IMR-90 (cell line): ENCODE measurements around the gene FAM210B. TPM values are rescaled to one million over a fixed set of nuclear protein-coding genes. Genes with fewer than 3 reads are reported as not detected.

Source experiments
- ATAC-seq: fragments of 200-7000 bp; cut with Tn5 transposase; 2 replicates; pipeline ENCODE4 v1.9.1; 2020; ENCODE audit warnings: low read depth, mild to moderate bottlenecking, moderate library complexity
- BruUV-seq: library from RNA; stranded (reverse); fragments of 400-500 nt; replicated peaks from 2 replicates; lab custom pipeline; 2021; lab: Mats Ljungman, UMichigan
- CTCF ChIA-PET: fragments of 300-600 bp; formaldehyde crosslinking; extraction: SDS; loops from one replicate; lab custom pipeline; 2021; ENCODE audit warnings: antibody characterized with exemption; lab: Yijun Ruan, JAX
- POLR2A ChIA-PET: fragments of 300-600 bp; sonication (Branson Sonifier 250); formaldehyde crosslinking; loops from one replicate; lab custom pipeline; 2022; ENCODE audit warnings: antibody characterized with exemption; ENCODE audit not compliant: unreplicated experiment; lab: Charles Lee
- DNase-seq: peaks from one replicate; pipeline ENCODE4 v3.0.0; 2013
- H2AFZ ChIP-seq: replicated peaks from 2 replicates; pipeline ENCODE3; 2013; ENCODE audit warnings: low read length, mild to moderate bottlenecking; ENCODE audit not compliant: poor library complexity
- H2AK5ac ChIP-seq: 2 replicates; pipeline ENCODE4 v1.6.1; 2013; ENCODE audit warnings: low read depth, low read length, inconsistent platforms
- H2AK9ac ChIP-seq: replicated peaks from 2 replicates; pipeline ENCODE3; 2013; ENCODE audit warnings: mild to moderate bottlenecking, low read depth, low read length, moderate library complexity; ENCODE audit not compliant: poor library complexity
- H2BK120ac ChIP-seq: 2 replicates; pipeline ENCODE4 v1.6.1; 2013; ENCODE audit warnings: low read depth, low read length, inconsistent platforms
- H2BK15ac ChIP-seq: 3 replicates; pipeline ENCODE4 v1.6.1; 2013; ENCODE audit warnings: low read depth, low read length, inconsistent platforms
- H2BK20ac ChIP-seq: 2 replicates; pipeline ENCODE4 v1.6.1; 2013; ENCODE audit warnings: low read depth, mild to moderate bottlenecking, inconsistent platforms, low read length, moderate library complexity
- H2BK5ac ChIP-seq: 2 replicates; pipeline ENCODE4 v1.6.1; 2013; ENCODE audit warnings: mild to moderate bottlenecking, low read depth, low read length, inconsistent platforms; ENCODE audit not compliant: poor library complexity, severe bottlenecking
- H3K14ac ChIP-seq: replicated peaks from 2 replicates; pipeline ENCODE4 v1.6.1; 2013; ENCODE audit warnings: low read depth, low read length, inconsistent platforms
- H3K18ac ChIP-seq: 2 replicates; pipeline ENCODE4 v1.6.1; 2013; ENCODE audit warnings: low read depth, low read length, control low read depth
- H3K23ac ChIP-seq: 2 replicates; pipeline ENCODE4 v1.6.1; 2013; ENCODE audit warnings: low read depth, low read length, inconsistent platforms
- H3K27ac ChIP-seq: 2 replicates; pipeline ENCODE4 v1.5.1; 2013; ENCODE audit warnings: mild to moderate bottlenecking, control low read depth, low read length; ENCODE audit not compliant: insufficient read depth
- H3K27me3 ChIP-seq: 2 replicates; pipeline ENCODE4 v1.6.1; 2013; ENCODE audit warnings: low read length; ENCODE audit not compliant: control insufficient read depth, insufficient read depth
- H3K36me3 ChIP-seq: 2 replicates; pipeline ENCODE4 v1.6.1; 2013; ENCODE audit warnings: low read length, mixed read lengths; ENCODE audit not compliant: control insufficient read depth, insufficient read depth
- H3K4ac ChIP-seq: 2 replicates; pipeline ENCODE4 v1.6.1; 2013; ENCODE audit warnings: low read depth, low read length, inconsistent platforms
- H3K4me1 ChIP-seq: 2 replicates; pipeline ENCODE4 v1.6.1; 2013; ENCODE audit warnings: low read length, mixed read lengths; ENCODE audit not compliant: control insufficient read depth, insufficient read depth
- H3K4me2 ChIP-seq: 2 replicates; pipeline ENCODE4 v1.6.1; 2013; ENCODE audit warnings: low read depth, mild to moderate bottlenecking, control low read depth, low read length, moderate library complexity
- H3K4me3 ChIP-seq: 2 replicates; pipeline ENCODE4 v1.5.1; 2013; ENCODE audit warnings: low read depth, mild to moderate bottlenecking, control low read depth, low read length, moderate library complexity; ENCODE audit not compliant: insufficient read depth
- H3K56ac ChIP-seq: 2 replicates; pipeline ENCODE4 v1.6.1; 2013; ENCODE audit warnings: low read length, inconsistent platforms; ENCODE audit not compliant: insufficient read depth; ENCODE audit errors: extremely low read depth
- H3K79me1 ChIP-seq, 2 experiments: 2 replicates each; pipeline ENCODE4 v1.6.1; 2013; ENCODE audit warnings: low read length in 2 of 2, inconsistent platforms in 1 of 2, low read depth in 1 of 2
- H3K9ac ChIP-seq: 2 replicates; pipeline ENCODE4 v1.6.1; 2013; ENCODE audit warnings: low read depth, low read length, control low read depth
- H3K9me1 ChIP-seq: 2 replicates; pipeline ENCODE4 v1.6.1; 2013; ENCODE audit warnings: low read length, inconsistent platforms; ENCODE audit not compliant: insufficient read depth
- H3K9me3 ChIP-seq: 2 replicates; pipeline ENCODE4 v1.6.1; 2013; ENCODE audit warnings: low read length; ENCODE audit not compliant: control insufficient read depth, insufficient read depth
- H4K20me1 ChIP-seq: 2 replicates; pipeline ENCODE4 v1.6.1; 2013; ENCODE audit warnings: low read length, inconsistent platforms; ENCODE audit not compliant: insufficient read depth
- H4K5ac ChIP-seq: 2 replicates; pipeline ENCODE4 v1.6.1; 2013; ENCODE audit warnings: mild to moderate bottlenecking, low read depth, low read length, control low read depth
- H4K8ac ChIP-seq, 2 experiments: 2 replicates each; pipeline ENCODE4 v1.6.1; 2013; ENCODE audit warnings: low read depth in 2 of 2, low read length in 2 of 2, control low read depth in 1 of 2, inconsistent platforms in 1 of 2
- H4K91ac ChIP-seq: 2 replicates; pipeline ENCODE4 v1.6.1; 2013; ENCODE audit warnings: low read depth, low read length, inconsistent platforms; ENCODE audit not compliant: insufficient read depth
- BHLHE40 ChIP-seq: fragments of 150-350 bp; IDR thresholded peaks from 2 replicates; pipeline ENCODE4 v1.6.1; 2016; ENCODE audit warnings: mild to moderate bottlenecking, low read depth, low read length
- CEBPB ChIP-seq: IDR thresholded peaks from 2 replicates; pipeline ENCODE4 v1.6.1; 2012; ENCODE audit warnings: low read depth, low read length, improper control_type of control experiment
- MAFK ChIP-seq: IDR thresholded peaks from 2 replicates; pipeline ENCODE4 v1.6.1; 2012; ENCODE audit warnings: low read depth, low read length, improper control_type of control experiment
- MXI1 ChIP-seq: IDR thresholded peaks from 2 replicates; pipeline ENCODE4 v1.6.1; 2012; ENCODE audit warnings: low read depth, mild to moderate bottlenecking, low read length, moderate library complexity, borderline replicate concordance
- RAD21 ChIP-seq: IDR thresholded peaks from 2 replicates; pipeline ENCODE4 v1.6.1; 2012; ENCODE audit warnings: low read length, improper control_type of control experiment
- RFX5 ChIP-seq: IDR thresholded peaks from 2 replicates; pipeline ENCODE4 v1.8.0; 2012; ENCODE audit warnings: low read depth, mild to moderate bottlenecking, low read length, moderate library complexity
- WGBS, 2 experiments: methylation state at CpG; one replicate each; pipeline versions ENCODE4 v1.1.5 to v1.1.7; 2013; ENCODE audit warnings: missing lambda C conversion rate in 2 of 2; ENCODE audit not compliant: insufficient read length in 1 of 2; ENCODE audit errors: extremely low coverage in 2 of 2; 5-methylcytosine and 5-hydroxymethylcytosine counted together
- dilution Hi-C: fragments of 300-500 bp; cut with HindIII; formaldehyde crosslinking; loops from one replicate; pipeline ENCODE4 v1.14.3; 2018; ENCODE audit warnings: low sequenced_read_pairs; ENCODE audit not compliant: unreplicated experiment
- in situ Hi-C: fragments of 300-500 bp; cut with MboI; formaldehyde crosslinking; loops from 3 replicates; pipeline ENCODE4 v1.14.3; 2019; ENCODE audit warnings: low sequenced_read_pairs, inconsistent platforms, mixed read lengths
- intact Hi-C: fragments of 100-400 bp; cut with micrococcal nuclease; formaldehyde crosslinking; loops from 2 replicates; pipeline ENCODE4 v1.10.0; 2022
- polyA plus RNA-seq, 3 experiments: library from polyadenylated mRNA; depleted of rRNA; stranded (reverse); fragments of >200 nt; gene quantifications; 2 replicates each; pipeline ENCODE4 v1.2.3, GENCODE V29; 2012; ENCODE audit warnings: low replicate concordance in 1 of 3
- total RNA-seq: library from RNA; depleted of rRNA; stranded (reverse); fragments of >200 nt; gene quantifications from 2 replicates; pipeline ENCODE4 v1.2.3, GENCODE V29; 2012
- TF ChIP-seq, protein P1 (sequence below): fragments of 150-350 bp; IDR thresholded peaks from 2 replicates; pipeline ENCODE4 v1.6.1; 2017; ENCODE audit warnings: mild to moderate bottlenecking, antibody characterized with exemption, low read length, low read depth

FAM210B gene
- total and polyA plus RNA-seq, 2 of the 4 experiments (the other 2 are of a cell fraction) = 29.5 to 45.0 TPM

- H3K4ac ChIP-seq = no peak overlapping the region
- H3K14ac ChIP-seq = no peak overlapping the region
- DNase-seq (peak; percentile 73), ATAC-seq (peak; percentile 62)
- no TSS peak for BruUV-seq
- peaks cover 8% of the 10 kb centered on the region for H3K27me3 ChIP-seq
- no peak overlapping the region for H2BK120ac ChIP-seq
- H4K5ac ChIP-seq = no peak overlapping the region
- H3K4me1 ChIP-seq = peaks cover 2% of the 10 kb centered on the region; the same call in 1 of the 2 replicates
- no peak overlapping the region for H3K18ac ChIP-seq
- H4K20me1 ChIP-seq = no peaks in the 10 kb centered on the region
- TF ChIP-seq MAFK = no peak
- TF ChIP-seq RAD21 = no peak
- TF ChIP-seq, protein P1, sequence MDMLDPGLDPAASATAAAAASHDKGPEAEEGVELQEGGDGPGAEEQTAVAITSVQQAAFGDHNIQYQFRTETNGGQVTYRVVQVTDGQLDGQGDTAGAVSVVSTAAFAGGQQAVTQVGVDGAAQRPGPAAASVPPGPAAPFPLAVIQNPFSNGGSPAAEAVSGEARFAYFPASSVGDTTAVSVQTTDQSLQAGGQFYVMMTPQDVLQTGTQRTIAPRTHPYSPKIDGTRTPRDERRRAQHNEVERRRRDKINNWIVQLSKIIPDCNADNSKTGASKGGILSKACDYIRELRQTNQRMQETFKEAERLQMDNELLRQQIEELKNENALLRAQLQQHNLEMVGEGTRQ = no peak
- no peak for TF ChIP-seq RFX5
- TF ChIP-seq CEBPB = no peak
- no peak for TF ChIP-seq MXI1
- no peak for TF ChIP-seq BHLHE40
- no peak overlapping the region for H2BK5ac ChIP-seq
- H3K9me3 ChIP-seq = no peaks in the 10 kb centered on the region
- H3K9ac ChIP-seq = no peak overlapping the region
- no peaks in the 10 kb centered on the region for H3K36me3 ChIP-seq
- no peak overlapping the region for H4K91ac ChIP-seq
- H3K27ac ChIP-seq = no peak overlapping the region
- ChIA-PET CTCF (no interaction called here), POLR2A (no interaction called here)
- intact Hi-C loops = no loop called here
- in situ Hi-C loops = loop anchor here (25.0 kb wide), 1 partner anchor 436 kb away; no protein-coding TSS in a partner anchor
- H3K4me2 ChIP-seq = no peak overlapping the region
- no peak overlapping the region for H3K23ac ChIP-seq
- no peak overlapping the region for H2BK15ac ChIP-seq
- no peak overlapping the region for H4K8ac ChIP-seq
- no peaks in the 10 kb centered on the region for H3K9me1 ChIP-seq
- WGBS, 2 experiments = no CpG with 5 or more reads among the region's 2 CpGs
- H2BK20ac ChIP-seq = no peak overlapping the region
- H3K56ac ChIP-seq = no peak overlapping the region
- no peak overlapping the region for H3K4me3 ChIP-seq
- no peaks in the 10 kb centered on the region for H3K79me1 ChIP-seq
- no peak overlapping the region for H2AK5ac ChIP-seq
- dilution Hi-C loops = no loop called here
- no peak overlapping the region for H2AFZ ChIP-seq
- H2AK9ac ChIP-seq = no peak overlapping the region
Measured at GRCh38 chr20:56350842-56351241, 7.9 kb upstream of the FAM210B start.
